Measurements from ENCODE around the gene CHAD.

GRCh38 chr17:50447870-50448595, 20.6 kb downstream of the CHAD start:
- TF ChIP-seq CTCF (conservative IDR thresholded peaks at IDR 0.05; ENCODE audit: low read length) (no peak), EZH2phosphoT487 (IDR thresholded peaks at IDR 0.05; ENCODE audit: borderline replicate concordance, low read depth, low read length) (no peak)
